Common myeloid progenitor, CD34-positive (primary cell): ENCODE results near the gene IFT80.

Experiments used
- CTCF ChIA-PET: fragments of 350-600 bp; sonication (Branson Sonifier 250); formaldehyde crosslinking; loops from one replicate; lab custom pipeline; 2021; ENCODE audit warnings: antibody characterized with exemption; lab: Charles Lee
- POLR2A ChIA-PET: fragments of 350-600 bp; sonication (Branson Sonifier 250); formaldehyde crosslinking; loops from one replicate; lab custom pipeline; 2021; ENCODE audit warnings: antibody characterized with exemption; lab: Charles Lee
- DNase-seq, 3 donors: peaks; one replicate each; pipeline versions ENCODE4 v3.0.0 to v3.0.0-alpha.2; 2013
- H3K27ac ChIP-seq, 2 experiments: 1 replicate in 1 of 2; 2 replicates in 1 of 2; pipeline ENCODE4 v1.7.0; 2013; ENCODE audit warnings: inconsistent platforms in 2 of 2, low read length in 2 of 2, mild to moderate bottlenecking in 2 of 2, low read depth in 1 of 2, moderate library complexity in 1 of 2; ENCODE audit not compliant: severe bottlenecking in 2 of 2, insufficient read depth in 1 of 2, poor library complexity in 1 of 2
- H3K27me3 ChIP-seq, 5 experiments: replicated peaks in 2 of 5; 1 replicate in 3 of 5; 2 replicates in 2 of 5; pipeline versions ENCODE4 v1.6.1 to v1.7.0; 2013; ENCODE audit warnings: low read length in 4 of 5, mild to moderate bottlenecking in 2 of 5, moderate library complexity in 2 of 5, inconsistent platforms in 1 of 5; ENCODE audit not compliant: insufficient read depth in 5 of 5, control insufficient read depth in 4 of 5
- H3K36me3 ChIP-seq, 4 experiments: 1 replicate in 2 of 4; 2 replicates in 2 of 4; pipeline versions ENCODE4 v1.6.1 to v1.7.0; 2013; ENCODE audit warnings: low read length in 3 of 4, control low read depth in 1 of 4, mild to moderate bottlenecking in 1 of 4; ENCODE audit not compliant: control insufficient read depth in 4 of 4, insufficient read depth in 4 of 4
- H3K4me1 ChIP-seq, 4 experiments: 1 replicate in 3 of 4; 2 replicates in 1 of 4; pipeline versions ENCODE4 v1.6.1 to v1.7.1; 2013; ENCODE audit warnings: low read length in 3 of 4, mild to moderate bottlenecking in 3 of 4, control low read depth in 1 of 4, inconsistent platforms in 1 of 4, moderate library complexity in 1 of 4; ENCODE audit not compliant: control insufficient read depth in 4 of 4, insufficient read depth in 4 of 4; ENCODE audit errors: control extremely low read depth in 1 of 4
- H3K4me3 ChIP-seq, 7 experiments: 1 replicate in 4 of 7; 2 replicates in 3 of 7; pipeline versions ENCODE4 v1.5.1 to v1.7.0; 2013; ENCODE audit warnings: mild to moderate bottlenecking in 7 of 7, low read length in 6 of 7, moderate library complexity in 6 of 7, inconsistent platforms in 2 of 7, low read depth in 2 of 7, control low read depth in 1 of 7; ENCODE audit not compliant: insufficient read depth in 4 of 7, control insufficient read depth in 1 of 7; ENCODE audit errors: extremely low read depth in 1 of 7
- H3K9me3 ChIP-seq, 5 experiments: 1 replicate in 4 of 5; 2 replicates in 1 of 5; pipeline versions ENCODE4 v1.6.1 to v1.7.1; 2013; ENCODE audit warnings: low read length in 4 of 5, mild to moderate bottlenecking in 2 of 5, inconsistent platforms in 1 of 5, low read depth in 1 of 5, moderate library complexity in 1 of 5; ENCODE audit not compliant: control insufficient read depth in 4 of 5, insufficient read depth in 2 of 5; ENCODE audit errors: control extremely low read depth in 1 of 5
- WGBS: methylation state at CpG from one replicate; pipeline ENCODE4 v1.1.5; 2013; ENCODE audit not compliant: insufficient coverage; 5-methylcytosine and 5-hydroxymethylcytosine counted together

Gene IFT80

DNA sequence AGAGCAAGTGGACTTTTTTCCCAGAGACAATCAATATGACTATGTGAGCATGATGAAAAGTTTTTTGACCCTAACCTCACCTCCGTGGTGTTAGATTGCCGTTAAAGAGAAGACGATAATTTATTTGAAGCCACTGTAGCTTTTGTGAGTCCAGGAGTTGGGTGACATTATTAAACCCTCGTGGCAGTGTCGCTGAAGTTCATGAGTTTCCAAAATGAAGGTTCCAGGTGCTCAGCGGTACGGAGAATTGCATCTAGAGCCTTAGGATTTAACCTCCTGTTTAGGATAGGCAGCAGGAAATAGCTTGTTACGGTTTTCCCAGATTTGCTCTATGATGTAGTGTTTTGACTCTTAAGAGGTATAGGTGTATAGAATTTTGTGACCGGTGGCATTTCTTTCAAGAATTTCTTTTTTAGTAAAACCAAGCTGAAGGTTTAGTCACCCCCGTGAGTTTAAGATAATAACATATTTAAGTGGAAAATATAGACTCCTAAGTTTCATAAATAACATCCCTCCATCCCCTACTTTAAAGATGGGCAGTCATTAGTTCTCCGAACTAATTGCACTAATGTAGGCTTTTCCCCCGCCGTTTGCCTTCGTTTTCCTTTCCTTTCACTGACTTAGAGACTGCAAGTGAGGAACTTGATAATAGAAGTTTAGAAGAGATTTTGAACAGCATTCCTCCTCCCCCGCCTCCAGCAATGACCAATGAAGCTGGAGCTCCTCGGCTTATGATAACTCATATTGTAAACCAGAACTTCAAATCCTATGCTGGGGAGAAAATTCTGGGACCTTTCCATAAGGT lies 2.5 kb upstream of the IFT80 start:
- Histone ChIP-seq H3K4me3 (peak overlapping the region in 6 of 7 experiments; percentile 88 to 99 (median 98)), H3K36me3 (peaks cover 0 to 23% (median 3%) of the 10 kb centered on the region in 4 experiments), H3K9me3 (no peaks in the 10 kb centered on the region), H3K4me1 (peaks cover 26 to 54% (median 37%) of the 10 kb centered on the region in 4 experiments), H3K27me3 (no peaks in the 10 kb centered on the region), H3K27ac (peak overlapping the region; percentile 86 to 95)
- peak; percentile 40 to 64 (median 56) for DNase-seq
- CTCF ChIA-PET: interaction anchor here (1.6 to 4.6 kb wide), 2 partner anchors 11 to 14 kb away, joined by 3 to 22 read pairs; no protein-coding TSS in a partner anchor
- 5% methylated on average over 8 of the region's 16 CpGs for WGBS
- POLR2A ChIA-PET: no interaction called here

DNA sequence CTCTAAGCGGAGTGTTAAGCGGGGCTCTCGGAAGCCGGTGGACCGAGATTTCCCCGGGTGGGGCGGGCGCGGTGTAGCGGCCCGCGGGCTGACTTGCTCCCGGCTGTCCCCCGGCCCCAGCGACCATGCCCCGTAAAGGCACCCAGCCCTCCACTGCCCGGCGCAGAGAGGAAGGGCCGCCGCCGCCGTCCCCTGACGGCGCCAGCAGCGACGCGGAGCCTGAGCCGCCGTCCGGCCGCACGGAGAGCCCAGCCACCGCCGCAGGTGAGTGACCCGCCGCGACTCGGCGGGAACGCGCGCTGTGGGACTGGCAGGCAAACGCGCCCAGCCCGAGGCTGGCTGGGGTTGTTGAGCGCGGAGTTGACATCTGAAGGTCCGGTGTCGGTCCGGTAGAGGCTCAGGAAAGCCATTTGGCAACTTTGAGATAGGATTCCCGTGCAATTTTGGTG lies 1.7 kb upstream of the IFT80 start:
- Histone ChIP-seq H3K27ac (peak overlapping the region; percentile 86 to 95), H3K4me1 (peaks cover 26 to 52% (median 37%) of the 10 kb centered on the region in 4 experiments), H3K4me3 (peak overlapping the region; percentile 88 to 99 (median 98)), H3K36me3 (peaks cover 0 to 16% (median 1%) of the 10 kb centered on the region in 4 experiments), H3K9me3 (no peaks in the 10 kb centered on the region), H3K27me3 (no peaks in the 10 kb centered on the region)
- DNase-seq: no peak
- ChIA-PET CTCF (interaction anchor here (1.6 to 4.6 kb wide), 2 partner anchors 12 to 15 kb away, joined by 3 to 22 read pairs; no protein-coding TSS in a partner anchor), POLR2A (no interaction called here)
- WGBS: under 1% methylated on average over 44 of the region's 51 CpGs

DNA sequence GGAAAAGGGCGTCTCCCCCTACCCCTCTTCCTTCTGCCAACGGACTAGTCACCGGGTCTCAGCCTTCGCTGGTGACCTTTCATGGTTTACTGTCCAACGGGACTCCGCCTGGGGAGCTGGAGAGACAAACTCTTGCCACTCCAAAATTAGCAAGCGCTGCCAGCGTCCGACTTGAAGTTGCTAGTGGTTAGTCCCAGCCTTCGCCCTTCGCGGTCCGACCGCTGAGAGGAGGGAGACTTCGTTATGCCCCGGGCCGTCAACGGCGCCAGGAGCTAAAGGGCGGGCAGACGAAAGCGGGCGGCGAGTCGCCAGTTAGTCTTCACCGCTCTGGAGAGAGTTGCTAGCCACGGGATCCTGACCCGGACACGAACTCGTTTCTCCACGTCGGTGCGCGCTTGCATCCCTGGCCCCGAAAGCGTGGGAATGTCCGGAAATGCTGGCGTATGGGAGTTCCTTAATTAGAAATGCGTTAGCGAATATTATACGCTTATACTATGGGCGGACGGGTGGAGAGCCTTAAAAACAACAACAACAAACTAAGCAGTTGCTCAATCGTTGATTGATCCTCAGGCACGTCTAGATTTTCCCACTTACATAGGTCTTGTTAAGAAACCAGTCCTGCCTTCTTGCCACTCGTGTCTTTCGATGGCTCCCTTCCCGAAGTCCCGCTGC lies 1.1 kb upstream of the IFT80 start:
- peaks cover 24 to 51% (median 39%) of the 10 kb centered on the region in 4 experiments for H3K4me1 ChIP-seq
- ChIA-PET CTCF (interaction anchor here (1.0 kb wide), 1 partner anchor 13 kb away, joined by 3 read pairs; no protein-coding TSS in a partner anchor), POLR2A (interaction anchor here (0.9 kb wide), 1 partner anchor 10 kb away, joined by 4 read pairs; no protein-coding TSS in a partner anchor)
- peak overlapping the region; percentile 88 to 99 (median 98) for H3K4me3 ChIP-seq
- H3K27ac ChIP-seq: peak overlapping the region; percentile 86 to 95
- H3K36me3 ChIP-seq: peaks cover 0 to 11% (median 1%) of the 10 kb centered on the region in 4 experiments
- DNase-seq: peak in 2 of 3 donors; percentile 38 to 51
- under 1% methylated on average over 34 of the region's 49 CpGs for WGBS
- no peaks in the 10 kb centered on the region for H3K9me3 ChIP-seq
- H3K27me3 ChIP-seq: no peaks in the 10 kb centered on the region

DNA sequence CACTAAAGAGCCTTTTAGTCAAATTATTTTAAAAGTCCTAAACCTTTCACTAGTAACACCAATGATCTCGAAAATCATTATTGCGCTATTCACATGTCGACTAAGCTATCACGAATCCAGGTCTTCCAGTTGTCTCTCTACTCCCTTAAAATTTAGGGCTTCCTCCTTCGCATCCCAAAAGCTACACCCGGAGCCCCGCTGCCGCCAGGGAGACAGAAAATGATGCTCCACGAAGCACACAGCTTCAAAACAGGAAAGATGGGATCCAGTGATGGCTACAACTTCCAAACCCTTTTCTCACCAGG lies 253 bp downstream of the IFT80 start:
- POLR2A ChIA-PET: no interaction called here
- H3K4me3 ChIP-seq: peak overlapping the region; percentile 88 to 99 (median 98)
- CTCF ChIA-PET: no interaction called here
- peaks cover 0 to 2% (median 0%) of the 10 kb centered on the region in 4 experiments for H3K36me3 ChIP-seq
- WGBS: 2% methylated on average over 8 of the region's 9 CpGs
- H3K4me1 ChIP-seq: peaks cover 16 to 42% (median 31%) of the 10 kb centered on the region in 4 experiments
- no peaks in the 10 kb centered on the region for H3K9me3 ChIP-seq
- peak overlapping the region; percentile 86 to 95 for H3K27ac ChIP-seq
- DNase-seq: no peak
- H3K27me3 ChIP-seq: no peaks in the 10 kb centered on the region

GRCh38 chr3:160395297-160395696 lies 3.7 kb downstream of the IFT80 start:
- Histone ChIP-seq H3K36me3 (peaks cover 0 to 2% (median 0%) of the 10 kb centered on the region in 4 experiments), H3K4me3 (no peak overlapping the region), H3K27me3 (no peaks in the 10 kb centered on the region), H3K9me3 (no peaks in the 10 kb centered on the region), H3K4me1 (peaks cover 4 to 16% (median 10%) of the 10 kb centered on the region in 4 experiments), H3K27ac (no peak overlapping the region)
- DNase-seq: no peak
- ChIA-PET POLR2A (interaction anchor here (0.7 kb wide), 1 partner anchor 534 kb away, joined by 4 read pairs; no protein-coding TSS in a partner anchor), CTCF (interaction anchor here (1.1 to 1.4 kb wide), 3 partner anchors 19 to 356 kb away, joined by 3 to 5 read pairs (median 3); partner anchors contain the start of gene C3orf80)

DNA sequence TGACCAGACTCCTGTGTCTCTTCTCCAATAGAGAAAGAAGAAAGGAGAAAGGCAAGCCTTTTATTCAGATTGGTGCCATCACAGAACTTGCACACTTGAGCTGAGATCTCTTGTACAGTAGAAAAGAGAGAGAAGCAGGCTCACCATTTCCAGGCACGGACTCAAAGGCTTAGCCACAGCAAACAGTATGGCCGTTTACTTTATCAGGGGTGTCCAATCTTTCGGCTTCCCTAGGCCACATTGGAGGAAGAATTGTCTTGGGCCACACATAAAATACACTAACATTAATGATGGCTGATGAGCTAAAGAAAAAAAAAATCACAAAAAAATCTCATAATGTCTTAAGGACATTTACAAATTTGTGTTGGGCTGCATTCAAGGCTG lies 5.0 kb downstream of the IFT80 start:
- no peaks in the 10 kb centered on the region for H3K27me3 ChIP-seq
- POLR2A ChIA-PET: interaction anchor here (0.8 kb wide), 1 partner anchor 9 kb away, joined by 3 read pairs; no protein-coding TSS in a partner anchor
- H3K4me1 ChIP-seq: peaks cover 4 to 16% (median 9%) of the 10 kb centered on the region in 4 experiments
- H3K4me3 ChIP-seq: no peak overlapping the region
- no peak for DNase-seq
- WGBS: no CpG with 5 or more reads among the region's 3 CpGs
- H3K27ac ChIP-seq: peak overlapping the region in 1 of 2 experiments; percentile 52
- CTCF ChIA-PET: interaction anchor here (0.7 to 2.1 kb wide), 6 partner anchors 14 to 355 kb away, joined by 3 to 5 read pairs (median 4); partner anchors contain the start of gene C3orf80
- H3K9me3 ChIP-seq: no peaks in the 10 kb centered on the region
- H3K36me3 ChIP-seq: peaks cover 0 to 2% (median 0%) of the 10 kb centered on the region in 4 experiments
